HG02610 (cell line): Measurements from ENCODE around the gene ASCL2.
"Not testable (repeated sequence)": the region's sequence is repeated elsewhere in the genome, so short reads cannot be mapped to it uniquely, and the experiment has no call there.

Source experiments
- ATAC-seq: cut with Tn5 transposase; IDR thresholded peaks from one replicate; pipeline ENCODE4 v1.9.1; 2021; ENCODE audit warnings: mild to moderate bottlenecking, moderate library complexity; ENCODE audit not compliant: unreplicated experiment

ASCL2 gene

DNA sequence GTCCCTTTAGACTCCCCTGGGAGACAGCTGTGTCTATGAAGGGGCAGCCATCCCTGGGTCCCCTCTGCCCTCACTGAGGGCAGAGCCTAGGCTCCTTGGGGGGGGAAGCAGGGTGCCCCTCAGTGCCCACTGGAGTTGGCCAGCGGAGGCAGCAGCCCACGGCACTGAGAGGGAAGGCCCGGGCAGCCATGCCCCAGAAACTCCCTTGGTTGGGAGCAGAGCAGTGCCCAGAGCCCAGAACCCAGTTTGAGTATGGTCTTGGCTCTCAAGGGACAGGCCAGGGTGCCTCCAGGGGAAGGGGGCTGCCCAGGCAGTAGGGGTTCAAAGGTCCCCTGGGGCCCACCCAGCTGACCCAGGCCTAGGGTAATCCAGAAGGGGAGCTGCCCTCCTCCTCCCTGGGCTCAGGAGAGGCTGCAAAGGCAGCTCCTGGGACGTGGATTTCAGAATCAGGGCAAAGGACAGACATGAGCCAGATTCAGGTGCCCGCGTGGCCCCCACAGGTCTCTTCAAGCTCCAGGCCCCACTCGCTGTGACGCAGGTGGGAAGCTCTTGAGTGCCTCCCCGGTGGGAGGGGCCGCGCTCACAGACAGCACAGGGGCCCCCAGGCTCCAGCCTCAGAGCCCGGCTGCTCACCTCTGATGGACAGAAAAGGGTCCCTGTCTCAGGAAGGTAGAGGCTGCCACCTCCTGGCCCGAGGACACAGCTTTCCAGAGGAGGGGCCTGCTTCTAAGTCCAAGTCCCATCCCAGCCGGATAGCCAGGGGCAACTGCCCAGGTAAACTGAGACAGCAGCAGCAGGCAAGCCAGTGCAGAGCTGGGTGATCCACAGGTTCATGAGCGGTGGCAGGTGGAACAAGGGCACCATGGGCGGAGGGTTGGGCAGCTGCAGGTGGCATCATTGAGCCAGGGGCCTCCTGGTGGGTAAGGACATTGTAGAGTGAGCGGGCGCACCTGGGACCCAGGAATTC lies 28.7 kb upstream of the ASCL2 start:
- no peak for ATAC-seq

DNA sequence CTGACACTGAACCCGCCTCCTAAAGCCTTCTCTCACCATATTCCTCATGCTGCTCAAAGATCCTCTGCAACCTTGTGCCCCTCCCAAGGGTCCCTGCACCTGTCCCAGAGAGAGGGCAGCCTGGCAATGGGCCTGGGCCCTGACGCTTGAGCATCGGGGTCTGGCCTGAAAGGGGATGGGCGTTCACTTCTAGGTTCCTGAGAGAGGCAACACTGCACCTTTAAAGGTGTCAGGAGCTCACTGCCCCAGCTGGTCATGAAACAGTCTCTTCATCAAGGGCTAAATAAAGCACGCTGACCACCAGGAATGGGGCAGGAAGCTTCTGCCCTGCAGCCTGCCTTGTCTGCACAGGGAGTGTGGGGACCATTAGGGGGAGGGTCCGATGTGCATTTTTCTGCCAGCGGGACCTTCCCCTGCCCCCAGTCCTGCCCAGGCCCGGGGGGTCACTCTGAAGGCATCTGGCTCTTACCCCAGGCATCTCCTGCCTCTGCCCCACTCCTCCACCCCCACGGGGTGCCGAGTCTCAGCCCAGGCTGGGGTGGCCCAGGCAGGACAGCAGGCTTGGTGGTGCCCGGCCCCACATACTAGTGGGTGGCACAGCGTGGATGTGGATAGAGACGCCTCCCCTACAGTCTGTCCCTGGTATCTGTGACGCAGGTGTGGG lies 27.9 kb upstream of the ASCL2 start:
- ATAC-seq = no peak

DNA sequence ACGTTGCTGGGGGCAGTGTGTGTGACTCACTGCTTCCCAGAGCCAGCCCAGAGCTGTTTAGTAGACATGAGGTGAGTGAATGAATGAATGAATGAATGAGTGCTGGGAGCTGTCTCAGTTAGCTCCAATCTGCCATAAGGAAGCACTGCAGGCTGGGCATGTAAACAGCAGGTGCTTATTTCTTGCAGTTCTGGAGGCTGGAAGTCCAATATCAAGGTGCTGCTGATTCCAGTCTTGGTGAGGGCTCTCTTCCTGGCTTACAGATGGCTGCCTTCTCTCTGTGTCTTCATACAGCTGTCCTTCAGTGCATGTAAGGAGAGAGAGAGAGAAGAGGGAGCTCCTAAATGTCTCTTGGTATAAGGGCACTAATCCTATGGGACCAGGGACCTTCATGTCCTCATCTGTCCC lies 27.2 kb upstream of the ASCL2 start:
- no peak for ATAC-seq

DNA sequence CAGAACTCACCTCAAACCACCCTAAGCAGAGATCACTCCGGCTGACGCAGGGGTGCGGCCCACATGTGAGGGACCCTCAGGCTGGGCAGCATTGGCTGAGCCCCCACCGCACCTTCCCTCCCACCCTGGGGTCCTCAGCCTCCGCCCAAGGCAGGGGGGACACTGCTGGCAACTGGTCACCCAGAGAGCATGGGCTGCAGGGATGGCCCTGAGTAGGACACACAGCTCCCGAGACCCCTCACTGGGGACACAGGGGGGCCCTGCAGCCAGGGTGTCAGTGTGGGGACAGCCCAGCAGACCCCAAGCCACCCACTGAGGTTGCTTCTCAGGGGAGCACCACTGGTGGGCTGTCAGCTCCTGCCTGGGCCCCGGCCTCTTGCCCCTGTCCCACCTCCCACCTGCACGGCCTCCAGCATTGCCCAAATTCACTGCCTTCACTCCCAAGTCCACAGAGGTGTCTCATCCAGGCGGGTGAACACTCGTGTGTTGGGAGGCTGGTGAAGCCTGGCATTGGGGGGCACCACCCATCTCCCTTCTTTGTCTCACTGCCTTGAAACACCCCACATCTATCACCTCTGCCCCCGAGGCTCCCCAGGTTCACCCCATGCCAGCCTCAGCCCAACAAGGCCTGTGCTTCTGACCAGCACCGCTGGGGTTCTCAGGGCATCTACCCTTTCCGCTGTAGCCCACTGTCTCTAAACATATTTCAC lies 26.7 kb upstream of the ASCL2 start:
- no peak for ATAC-seq

DNA sequence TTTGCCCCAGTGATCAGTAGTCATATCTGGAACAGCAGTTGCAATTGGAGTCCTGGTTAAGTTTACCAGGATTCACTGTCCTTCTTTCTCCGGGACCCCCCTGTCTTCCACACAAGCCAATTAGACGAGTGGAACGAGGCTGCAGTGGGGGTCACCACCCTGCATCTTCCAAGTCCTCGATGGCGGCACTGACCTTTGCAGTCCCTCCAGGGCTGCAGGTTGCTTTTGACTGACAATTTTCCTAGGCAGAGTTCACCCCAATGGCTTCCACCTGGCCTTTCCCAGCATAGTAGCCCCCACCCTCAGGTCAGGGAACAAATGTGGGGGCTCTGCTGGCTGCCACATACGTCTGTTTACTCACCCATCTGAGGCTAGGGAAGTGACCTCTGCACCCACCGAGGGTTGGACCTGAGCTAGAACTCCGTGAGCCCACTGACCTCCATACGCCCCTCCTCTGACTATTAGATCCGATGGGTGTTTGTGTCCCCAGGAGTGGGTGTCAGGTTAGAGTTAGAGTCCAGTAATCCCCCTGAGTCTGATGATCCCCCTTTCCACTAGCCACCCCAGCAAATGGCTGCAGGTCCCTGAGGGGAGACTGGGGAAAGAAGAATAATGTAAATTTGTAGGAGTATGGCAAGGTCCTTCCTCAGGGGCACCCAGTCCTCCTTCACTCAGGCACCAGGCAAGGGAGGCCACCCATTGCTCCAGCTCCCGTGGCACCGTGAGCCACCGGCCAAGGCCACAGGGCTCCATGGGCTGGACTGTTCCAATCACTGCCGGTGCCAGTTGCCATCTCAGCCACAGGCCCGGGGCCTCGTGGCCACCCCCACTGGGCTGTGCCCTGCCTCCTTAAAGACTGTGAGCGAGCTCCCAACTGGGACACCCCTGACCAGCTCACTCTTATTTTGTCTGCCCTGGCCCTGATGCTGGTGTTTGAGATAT lies 25.9 kb upstream of the ASCL2 start:
- ATAC-seq = no peak

DNA sequence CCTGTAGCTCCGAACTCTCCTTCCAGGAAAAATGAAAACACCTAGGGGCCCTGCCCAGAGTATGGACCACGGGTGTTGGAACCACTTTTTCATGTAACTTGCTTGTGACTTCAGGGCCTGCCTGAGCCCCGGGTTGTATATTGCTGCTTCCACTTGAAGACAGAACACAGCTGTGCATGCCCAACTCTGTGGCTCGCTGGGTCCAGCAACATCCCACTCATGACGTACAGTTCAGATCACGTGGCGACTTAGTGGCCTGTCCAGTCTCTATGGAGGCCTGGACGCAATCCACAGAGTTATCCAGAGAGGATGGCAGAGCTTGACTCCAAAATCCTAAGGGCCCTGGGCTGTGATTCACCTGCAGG lies 24.5 kb upstream of the ASCL2 start:
- no peak for ATAC-seq

DNA sequence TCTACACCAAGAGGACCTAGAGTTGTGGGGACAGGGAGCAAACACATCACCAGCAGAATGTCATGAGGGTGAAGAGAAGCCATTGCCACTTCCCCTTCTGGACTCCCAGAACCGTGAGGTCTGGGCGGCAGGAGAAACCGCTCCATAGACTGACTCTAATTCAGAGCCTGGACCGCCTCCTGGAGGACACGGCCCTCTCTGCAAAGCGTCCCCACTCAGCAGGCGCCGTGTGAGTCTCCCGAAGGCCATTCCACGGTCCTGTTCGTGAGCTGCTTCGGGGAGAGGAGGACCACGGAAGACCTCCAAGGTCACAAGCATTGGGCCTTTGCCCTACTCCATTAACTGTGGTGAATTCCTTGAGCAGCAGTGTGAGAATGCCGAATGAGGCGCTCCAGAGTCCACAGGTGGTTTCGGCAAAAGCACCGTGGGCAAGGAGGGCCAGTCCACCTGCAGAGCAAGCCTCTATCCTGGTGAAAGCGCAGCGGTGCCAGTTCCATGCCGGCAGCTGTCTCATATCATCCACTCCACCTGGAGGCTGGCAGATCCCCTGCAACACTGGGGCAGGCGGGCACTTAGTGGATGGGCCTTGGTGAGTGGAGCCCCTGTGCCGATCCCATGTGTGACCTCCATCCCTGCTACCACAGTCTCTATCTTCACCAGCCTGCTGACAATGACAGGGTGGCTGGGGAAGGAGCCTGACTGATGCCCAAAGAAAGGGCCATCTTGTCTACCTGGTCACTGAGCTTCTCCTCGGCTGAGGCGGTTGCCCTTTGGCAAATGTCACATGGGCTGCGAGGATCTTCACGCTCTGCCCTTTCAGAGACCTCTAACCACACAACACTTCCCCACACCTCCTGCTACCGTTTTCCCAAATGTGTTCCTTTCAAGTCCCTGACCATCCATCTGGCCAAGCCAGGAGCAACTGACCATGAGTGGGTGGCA lies 23.9 kb upstream of the ASCL2 start:
- ATAC-seq = no peak

DNA sequence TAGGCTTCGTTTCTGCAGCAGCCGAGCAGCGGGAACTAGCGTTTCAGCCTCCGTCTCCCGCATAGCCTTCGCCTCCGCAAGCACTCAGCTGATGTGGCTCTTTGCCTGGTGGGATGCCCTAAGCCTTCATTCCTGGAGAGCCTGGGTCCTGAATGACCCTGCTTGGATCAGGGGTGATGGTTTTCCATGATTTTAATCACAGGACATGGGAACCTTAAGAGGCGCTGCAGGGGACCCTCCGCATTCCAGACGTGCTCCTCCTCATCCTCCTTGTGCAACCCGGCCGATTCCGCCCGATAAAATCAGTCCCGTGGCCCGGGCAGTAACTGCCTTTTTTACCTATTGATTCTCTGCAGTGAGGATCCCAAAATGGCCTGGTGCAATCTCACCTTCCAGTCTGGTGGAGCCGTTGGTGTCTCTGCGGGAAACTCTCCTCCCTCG lies 23.2 kb upstream of the ASCL2 start:
- no peak for ATAC-seq

DNA sequence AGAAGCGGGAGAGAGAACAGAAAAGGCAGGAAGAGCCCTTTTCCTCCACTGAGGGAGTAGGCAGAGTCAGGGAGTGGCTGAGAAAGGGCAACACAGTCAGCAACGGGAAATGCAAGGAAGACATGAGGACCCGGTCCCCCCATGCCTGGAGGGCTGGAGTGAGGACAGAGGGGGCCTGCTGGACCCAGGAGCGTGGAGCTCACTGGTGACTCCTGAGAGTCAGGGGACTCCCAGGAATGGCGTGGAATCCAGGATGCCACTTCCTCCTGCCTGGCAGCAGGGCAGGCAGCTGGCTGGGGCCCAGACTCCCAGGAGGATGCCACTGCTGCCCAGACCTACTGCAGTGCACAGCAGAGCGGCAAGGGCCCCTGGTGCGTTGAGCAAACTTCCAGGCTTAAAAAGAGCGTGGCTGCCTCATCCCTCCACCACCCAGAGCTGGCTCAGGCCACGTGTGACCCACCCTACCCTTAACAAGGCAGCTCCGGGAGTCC lies 20.0 kb upstream of the ASCL2 start:
- no peak for ATAC-seq

DNA sequence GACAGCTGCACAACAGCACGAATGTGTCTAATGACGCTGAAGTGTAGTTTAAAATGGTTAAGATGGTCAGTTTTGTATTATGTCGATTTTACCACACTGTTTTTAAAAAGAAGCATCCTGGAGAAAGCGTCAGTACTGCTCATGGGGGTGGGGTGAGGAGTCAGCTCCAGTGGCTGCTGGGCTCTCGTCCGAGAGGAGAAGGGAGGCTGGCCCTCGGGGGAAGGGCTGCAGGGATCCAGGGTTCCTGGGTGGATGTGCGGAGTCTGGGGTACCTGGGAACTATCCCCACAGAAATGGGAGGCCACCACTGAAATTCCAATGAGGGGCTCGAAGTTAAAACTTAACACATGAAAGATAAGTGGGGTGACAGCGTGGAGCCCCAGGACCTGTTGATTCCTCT lies 19.5 kb upstream of the ASCL2 start:
- ATAC-seq = no peak

DNA sequence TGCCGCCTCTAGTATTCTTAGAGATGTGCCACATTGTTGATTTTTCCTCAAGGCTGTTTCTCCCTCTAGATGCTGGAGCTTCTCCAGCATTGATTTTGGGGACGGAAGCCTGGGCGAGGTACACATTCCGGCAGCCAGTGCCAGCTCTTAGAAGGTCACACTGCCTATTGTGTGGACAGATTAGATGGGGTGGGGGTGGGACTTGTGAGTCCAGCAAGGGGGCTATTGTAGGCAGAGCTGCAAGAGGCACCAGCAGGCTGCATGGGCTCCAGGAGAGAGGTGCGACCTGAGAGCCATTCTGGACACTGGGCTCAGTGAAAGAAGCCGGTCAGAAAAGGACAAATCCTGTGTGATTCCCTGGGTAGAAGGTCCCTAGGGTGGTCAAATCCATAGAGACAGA lies 19.0 kb upstream of the ASCL2 start:
- no peak for ATAC-seq

DNA sequence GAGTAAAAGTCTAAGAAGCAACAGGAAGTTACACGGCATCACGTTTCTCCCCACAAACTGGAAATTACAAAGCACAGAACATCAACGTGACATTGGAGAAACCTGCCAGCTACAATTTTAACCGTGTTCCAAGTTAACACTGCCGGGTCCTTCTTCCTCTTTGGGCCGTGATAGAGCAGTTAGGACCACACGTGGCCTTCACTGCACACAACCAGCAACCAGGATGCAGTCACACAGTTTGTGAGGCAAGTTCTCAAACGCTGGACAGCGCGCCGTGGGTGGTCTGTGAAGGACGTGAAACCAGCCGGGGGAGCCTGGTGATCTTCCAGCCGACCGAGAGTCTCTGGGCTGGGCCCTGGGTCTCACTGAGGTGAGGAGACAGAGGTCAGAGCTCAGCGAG lies 16.7 kb upstream of the ASCL2 start:
- ATAC-seq = no peak

DNA sequence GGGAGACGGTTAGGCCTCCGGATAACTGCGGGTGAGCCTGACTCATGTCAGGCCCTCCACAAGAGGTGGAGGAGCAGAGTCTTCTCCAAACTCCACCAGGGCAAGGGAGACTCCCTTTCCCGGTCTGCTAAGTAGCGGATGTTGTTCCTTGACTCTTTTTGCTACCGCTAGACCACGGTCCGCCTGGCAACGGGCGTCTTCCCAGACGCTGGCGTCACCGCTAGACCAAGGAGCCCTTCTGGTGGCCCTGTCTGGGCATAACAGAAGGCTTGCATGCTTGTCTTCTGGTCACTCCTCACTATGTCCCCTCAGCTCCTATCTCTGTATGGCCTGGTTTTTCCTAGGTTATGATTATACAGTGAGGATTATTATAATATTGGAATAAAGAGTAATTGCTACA lies 16.0 kb upstream of the ASCL2 start:
- not testable (repeated sequence) for ATAC-seq

DNA sequence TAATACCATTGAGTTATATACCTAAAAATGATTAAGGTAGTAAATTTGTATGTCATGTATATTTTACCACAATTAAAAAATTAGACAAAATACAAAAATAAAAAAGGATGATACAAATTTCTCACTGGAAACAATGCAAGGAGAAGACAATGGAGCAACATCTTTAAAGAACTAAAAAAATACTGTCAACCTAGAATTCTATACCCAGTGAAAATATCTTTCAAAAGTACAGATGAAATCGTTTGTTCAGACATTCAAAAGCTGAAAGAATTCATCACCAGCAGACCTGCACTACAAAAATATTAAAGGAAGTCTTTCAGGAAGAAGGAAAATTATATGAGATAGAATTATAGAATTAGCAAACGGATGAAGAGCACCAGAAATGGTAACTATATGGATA lies 9.8 kb upstream of the ASCL2 start:
- no peak for ATAC-seq

DNA sequence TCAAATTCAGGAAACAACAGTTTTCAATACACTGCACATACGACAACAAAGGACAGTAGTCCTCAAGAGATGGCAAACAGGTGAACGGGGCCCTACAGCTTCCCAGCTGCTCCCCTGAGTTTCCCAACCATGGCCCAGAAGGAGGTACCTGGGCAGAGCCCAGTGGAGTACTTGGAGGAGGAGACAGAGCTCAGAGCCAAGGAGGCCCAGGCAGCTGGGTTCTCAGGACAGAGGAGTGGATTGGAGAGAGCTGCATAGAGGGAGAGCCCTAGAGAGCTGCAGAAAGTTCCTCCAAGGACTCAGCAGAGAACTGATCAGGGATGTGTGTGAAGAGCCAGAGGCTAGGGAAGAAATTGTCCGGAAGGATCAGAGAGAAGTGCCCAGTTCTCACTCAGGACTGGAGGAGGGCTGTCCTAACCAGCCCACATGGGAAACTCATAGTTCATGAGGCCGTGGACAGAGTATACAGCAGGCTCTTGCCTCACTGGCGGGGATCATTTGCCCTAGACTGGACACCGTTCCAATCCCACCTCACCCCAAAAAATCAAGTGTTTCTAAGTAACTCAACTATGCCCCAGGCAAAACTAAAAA lies 7.6 kb upstream of the ASCL2 start:
- ATAC-seq = no peak

DNA sequence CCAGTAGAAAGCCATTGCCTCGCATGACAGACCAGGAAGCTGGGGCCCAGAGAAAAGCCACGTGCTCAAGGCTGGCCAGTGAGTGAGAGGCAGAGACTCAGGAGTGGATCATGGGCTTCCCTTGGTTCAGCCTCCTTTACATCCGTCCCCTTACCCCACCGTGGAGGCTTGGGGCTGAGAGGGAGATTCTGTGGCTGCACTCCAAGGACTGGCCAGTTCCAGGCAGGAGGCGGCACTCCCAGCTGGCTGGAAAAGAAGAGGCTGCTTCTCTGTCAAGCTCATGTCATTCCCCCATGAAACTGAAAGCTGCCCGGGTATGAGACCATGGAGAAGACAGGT lies 6.6 kb upstream of the ASCL2 start:
- no peak for ATAC-seq

DNA sequence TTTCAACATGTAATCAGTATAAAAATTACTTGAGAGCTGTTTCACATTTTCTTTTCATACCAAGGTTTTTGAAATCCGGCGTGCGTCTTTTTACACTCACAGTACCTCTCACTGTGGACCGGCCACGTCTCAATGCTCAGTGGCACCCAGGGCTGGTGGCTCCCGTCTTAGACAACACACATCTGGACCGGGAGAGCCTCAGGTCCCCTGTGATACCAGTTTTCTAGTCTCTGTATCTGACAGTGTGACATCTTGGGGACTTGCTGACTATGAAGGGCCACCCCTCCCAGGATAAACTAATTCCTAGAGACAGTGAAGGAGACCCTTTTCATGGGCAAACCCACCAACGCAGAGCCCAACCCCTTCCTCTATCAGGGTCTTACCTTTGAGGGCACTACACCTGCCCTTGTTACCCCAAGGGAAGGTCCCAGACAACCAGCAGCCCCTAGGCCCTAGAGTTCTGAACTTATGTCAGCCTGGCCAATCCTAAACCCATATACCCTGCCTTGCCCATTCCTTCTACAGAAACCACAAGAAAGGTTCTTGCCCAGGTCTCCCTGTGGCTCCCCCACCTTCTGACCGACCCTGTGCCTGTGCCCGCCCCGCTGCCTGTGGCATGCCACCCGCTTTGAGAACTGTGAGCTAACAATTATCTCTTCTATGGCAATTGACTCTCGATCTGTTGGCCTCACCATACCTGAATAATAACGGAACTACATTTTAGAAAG lies 6.1 kb upstream of the ASCL2 start:
- no peak for ATAC-seq
